ENCODE data around the gene MGMT. TPM values are rescaled to one million over a fixed set of nuclear protein-coding genes. Genes with fewer than 3 reads are reported as not detected.

Gene MGMT
- total RNA-seq, 1 donor from 2014 or later: 29.7 TPM

DNA sequence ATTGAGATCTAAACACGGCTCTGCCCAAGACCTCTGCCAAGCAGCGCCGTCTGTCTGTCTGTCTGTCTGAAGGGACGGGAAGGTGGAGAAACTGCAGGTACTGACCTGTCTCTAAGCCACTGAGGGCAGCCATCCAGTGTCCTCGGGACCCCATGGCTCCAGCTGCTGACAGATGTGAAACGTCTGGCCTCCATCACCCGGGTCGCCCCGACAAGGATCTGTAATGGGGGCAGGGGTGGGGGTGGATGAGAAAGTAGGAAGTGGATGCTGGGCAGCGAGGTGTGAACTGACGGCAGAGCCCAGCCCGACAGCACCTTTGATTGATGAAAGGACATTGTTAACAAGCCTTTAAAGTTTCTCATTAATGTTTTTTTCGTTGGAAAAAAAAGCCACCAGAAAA, 304.0 kb downstream of the MGMT start:
- Histone ChIP-seq H3K9me3 (ENCODE audit: control insufficient read depth in 3 of 3, low read length in 3 of 3) (no peaks in the 10 kb centered on the region), H3K4me3 (ENCODE audit: low read length in 3 of 3) (no peak overlapping the region), H3K36me3 (ENCODE audit: control insufficient read depth in 3 of 3, insufficient read depth in 3 of 3, low read length in 3 of 3) (peaks cover 0 to 11% (median 10%) of the 10 kb centered on the region in 3 donors), H3K9ac (ENCODE audit: low read depth in 1 of 3, low read length in 3 of 3) (no peak overlapping the region), H3K27me3 (ENCODE audit: control insufficient read depth in 3 of 3, insufficient read depth in 3 of 3, low read length in 3 of 3) (no peaks in the 10 kb centered on the region), H3K27ac (ENCODE audit: low read depth, low read length) (no peak overlapping the region), H3K4me1 (ENCODE audit: control insufficient read depth in 3 of 3, insufficient read depth in 3 of 3, low read length in 3 of 3) (no peaks in the 10 kb centered on the region)

DNA sequence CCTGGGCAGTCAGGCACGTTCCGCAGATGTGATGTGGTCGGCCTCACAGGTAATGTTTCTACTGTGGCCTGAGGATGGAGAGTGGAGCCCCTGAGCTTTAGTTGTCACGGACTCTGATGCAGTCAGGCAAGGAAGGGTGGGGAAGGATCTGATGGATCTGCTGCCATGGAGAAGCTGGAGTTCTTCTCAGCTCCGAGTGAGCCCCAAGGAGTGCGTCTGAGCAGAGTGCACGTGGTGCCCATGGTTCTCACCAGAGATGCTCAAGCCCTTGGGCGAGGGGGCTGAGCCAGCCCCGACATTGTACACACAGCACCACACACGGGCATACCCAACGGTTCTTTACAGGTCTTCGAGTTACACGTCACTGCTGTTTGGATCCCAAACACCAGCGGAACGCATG, 304.5 kb downstream of the MGMT start:
- no peaks in the 10 kb centered on the region for H3K27me3 ChIP-seq (ENCODE audit: control insufficient read depth in 3 of 3, insufficient read depth in 3 of 3, low read length in 3 of 3)
- H3K36me3 ChIP-seq (ENCODE audit: control insufficient read depth in 3 of 3, insufficient read depth in 3 of 3, low read length in 3 of 3): peaks cover 0 to 11% (median 10%) of the 10 kb centered on the region in 3 donors
- H3K9ac ChIP-seq (ENCODE audit: low read depth in 1 of 3, low read length in 3 of 3): no peak overlapping the region
- no peak overlapping the region for H3K27ac ChIP-seq (ENCODE audit: low read depth, low read length)
- H3K9me3 ChIP-seq (ENCODE audit: control insufficient read depth in 3 of 3, low read length in 3 of 3): no peaks in the 10 kb centered on the region
- H3K4me1 ChIP-seq (ENCODE audit: control insufficient read depth in 3 of 3, insufficient read depth in 3 of 3, low read length in 3 of 3): no peaks in the 10 kb centered on the region
- no peak overlapping the region for H3K4me3 ChIP-seq (ENCODE audit: low read length in 3 of 3)

DNA sequence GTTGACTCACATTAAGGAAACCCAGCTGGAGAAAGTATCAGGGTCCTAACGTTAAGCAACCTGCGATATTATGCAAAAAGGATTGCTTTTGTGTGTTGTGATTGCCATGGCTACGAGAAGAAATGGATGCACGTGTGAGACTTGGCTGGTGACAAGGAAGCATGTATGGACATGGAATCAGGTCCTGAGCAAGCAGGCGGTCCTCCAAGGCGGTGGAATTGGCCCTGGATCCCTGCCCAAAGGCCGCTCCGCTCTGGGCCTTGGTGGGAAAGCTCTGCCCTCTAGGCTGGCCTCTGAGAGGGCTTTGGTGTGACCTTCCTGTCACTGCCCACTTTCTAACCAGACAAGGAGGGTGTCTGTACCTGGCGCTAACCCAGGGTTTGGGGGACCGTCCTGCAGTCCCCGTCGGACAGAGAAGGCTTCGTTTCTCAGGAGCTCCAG, 305.0 kb downstream of the MGMT start:
- H3K27me3 ChIP-seq (ENCODE audit: control insufficient read depth in 3 of 3, insufficient read depth in 3 of 3, low read length in 3 of 3): no peaks in the 10 kb centered on the region
- H3K36me3 ChIP-seq (ENCODE audit: control insufficient read depth in 3 of 3, insufficient read depth in 3 of 3, low read length in 3 of 3): peaks cover 0 to 10% (median 9%) of the 10 kb centered on the region in 3 donors
- no peak overlapping the region for H3K4me3 ChIP-seq (ENCODE audit: low read length in 3 of 3)
- no peak overlapping the region for H3K9ac ChIP-seq (ENCODE audit: low read depth in 1 of 3, low read length in 3 of 3)
- no peak overlapping the region for H3K27ac ChIP-seq (ENCODE audit: low read depth, low read length)
- no peaks in the 10 kb centered on the region for H3K9me3 ChIP-seq (ENCODE audit: control insufficient read depth in 3 of 3, low read length in 3 of 3)
- no peaks in the 10 kb centered on the region for H3K4me1 ChIP-seq (ENCODE audit: control insufficient read depth in 3 of 3, insufficient read depth in 3 of 3, low read length in 3 of 3)

DNA sequence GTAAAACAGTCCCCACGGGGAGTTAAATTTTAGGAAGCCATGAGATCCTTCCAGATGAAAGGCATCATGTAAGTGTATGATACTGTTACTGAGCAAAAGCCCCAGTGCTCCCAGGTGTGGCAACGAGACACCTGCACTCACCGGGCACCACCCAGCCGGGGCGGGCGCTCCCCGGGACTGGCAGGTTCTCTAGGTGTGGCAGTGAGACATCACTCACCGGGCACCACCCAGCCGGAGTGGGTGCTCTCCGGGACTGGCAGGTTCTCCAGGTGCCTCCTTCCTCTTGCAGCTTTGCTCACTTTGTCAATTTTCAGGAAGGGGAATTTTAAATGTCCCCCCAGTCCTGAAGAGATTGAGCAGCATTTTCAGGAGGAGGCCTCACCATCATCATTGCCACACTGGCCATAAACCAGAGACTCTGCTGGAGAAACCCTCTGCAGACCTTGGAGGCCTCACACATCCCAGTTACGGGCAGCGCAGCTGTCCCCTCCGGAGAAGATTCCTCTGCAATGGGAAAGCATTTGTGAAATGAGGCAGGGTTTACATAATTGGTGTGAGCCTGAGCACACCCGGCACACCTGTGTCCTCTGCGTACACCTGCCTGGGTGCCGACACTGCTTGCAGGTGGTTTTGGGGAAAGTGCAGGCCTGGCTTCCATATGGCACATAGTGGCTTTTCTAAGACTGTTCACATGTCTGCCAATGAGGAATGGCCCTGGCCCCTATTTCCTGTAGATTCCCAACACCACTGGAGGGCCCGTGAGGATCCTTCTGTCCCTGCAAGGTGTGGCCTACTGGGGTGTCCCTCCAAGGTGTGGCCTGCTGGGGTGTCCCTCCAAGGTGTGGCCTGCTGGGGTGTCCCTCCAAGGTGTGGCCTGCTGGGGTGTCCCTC, 305.7 kb downstream of the MGMT start:
- no peak overlapping the region for H3K4me3 ChIP-seq (ENCODE audit: low read length in 3 of 3)
- no peak overlapping the region for H3K9ac ChIP-seq (ENCODE audit: low read depth in 1 of 3, low read length in 3 of 3)
- H3K4me1 ChIP-seq (ENCODE audit: control insufficient read depth in 3 of 3, insufficient read depth in 3 of 3, low read length in 3 of 3): no peaks in the 10 kb centered on the region
- peaks cover 0 to 10% (median 9%) of the 10 kb centered on the region in 3 donors for H3K36me3 ChIP-seq (ENCODE audit: control insufficient read depth in 3 of 3, insufficient read depth in 3 of 3, low read length in 3 of 3)
- no peak overlapping the region for H3K27ac ChIP-seq (ENCODE audit: low read depth, low read length)
- no peaks in the 10 kb centered on the region for H3K27me3 ChIP-seq (ENCODE audit: control insufficient read depth in 3 of 3, insufficient read depth in 3 of 3, low read length in 3 of 3)
- no peaks in the 10 kb centered on the region for H3K9me3 ChIP-seq (ENCODE audit: control insufficient read depth in 3 of 3, low read length in 3 of 3)

DNA sequence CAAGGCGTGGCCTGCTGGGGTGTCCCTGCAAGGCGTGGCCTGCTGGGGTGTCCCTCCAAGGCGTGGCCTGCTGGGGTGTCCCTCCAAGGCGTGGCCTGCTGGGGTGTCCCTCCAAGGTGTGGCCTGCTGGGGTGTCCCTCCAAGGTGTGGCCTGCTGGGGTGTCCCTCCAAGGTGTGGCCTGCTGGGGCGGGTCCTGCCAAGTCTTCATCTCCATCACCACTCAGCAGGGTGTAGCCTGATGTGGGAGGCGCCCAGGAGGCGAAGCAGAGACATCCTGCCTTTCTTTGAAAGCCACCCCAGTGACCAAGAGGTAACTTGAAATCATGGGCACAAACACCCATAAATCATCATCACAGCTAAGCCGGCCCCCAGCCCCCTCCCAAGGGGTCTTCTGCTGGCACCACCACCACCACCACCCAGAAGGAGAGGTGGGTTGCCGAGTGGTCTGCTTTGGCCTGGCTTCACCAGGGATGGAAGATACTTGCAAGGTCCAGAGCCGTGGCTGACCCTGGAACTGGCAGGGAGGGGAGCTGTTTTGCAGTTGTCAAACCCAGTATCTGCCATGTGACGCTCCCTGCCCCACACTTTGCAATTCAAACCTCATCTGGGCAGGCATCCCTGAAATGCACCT, 306.4 kb downstream of the MGMT start:
- no peaks in the 10 kb centered on the region for H3K4me1 ChIP-seq (ENCODE audit: control insufficient read depth in 3 of 3, insufficient read depth in 3 of 3, low read length in 3 of 3)
- no peak overlapping the region for H3K27ac ChIP-seq (ENCODE audit: low read depth, low read length)
- no peaks in the 10 kb centered on the region for H3K27me3 ChIP-seq (ENCODE audit: control insufficient read depth in 3 of 3, insufficient read depth in 3 of 3, low read length in 3 of 3)
- no peaks in the 10 kb centered on the region for H3K9me3 ChIP-seq (ENCODE audit: control insufficient read depth in 3 of 3, low read length in 3 of 3)
- H3K36me3 ChIP-seq (ENCODE audit: control insufficient read depth in 3 of 3, insufficient read depth in 3 of 3, low read length in 3 of 3): peaks cover 0 to 9% (median 7%) of the 10 kb centered on the region in 3 donors
- no peak overlapping the region for H3K4me3 ChIP-seq (ENCODE audit: low read length in 3 of 3)
- H3K9ac ChIP-seq (ENCODE audit: low read depth in 1 of 3, low read length in 3 of 3): no peak overlapping the region

DNA sequence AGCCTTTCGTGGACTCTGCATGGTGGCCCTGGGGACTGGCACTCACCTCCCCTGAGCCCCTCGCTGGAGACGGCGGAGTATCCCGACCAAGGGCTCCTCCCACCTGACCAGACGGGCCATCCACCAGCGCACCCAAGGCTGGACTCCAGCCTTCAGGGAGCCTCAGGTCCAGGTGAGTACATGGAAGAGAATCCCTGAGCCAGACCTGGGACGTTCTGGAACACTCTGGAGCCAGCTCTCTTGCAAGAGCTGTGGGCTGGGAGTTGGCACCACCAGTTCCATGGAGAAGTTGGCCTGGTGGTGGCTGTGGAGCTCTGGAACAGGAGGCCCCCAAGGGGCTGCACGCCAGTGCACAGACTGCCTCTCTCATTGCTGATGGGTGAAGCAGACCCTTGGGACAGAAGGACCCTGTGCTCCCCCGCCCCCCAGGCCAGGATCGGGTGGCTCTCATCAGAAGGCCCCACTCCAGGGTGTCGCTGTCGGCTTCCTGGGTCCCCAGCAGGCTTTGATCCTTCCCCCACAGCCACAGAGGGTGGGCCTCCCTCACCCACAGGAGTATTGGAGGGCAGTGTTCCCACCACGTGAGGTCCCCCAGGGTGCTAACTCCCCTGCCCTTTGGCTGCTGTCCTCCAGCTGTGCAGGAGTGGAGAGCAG, 307.2 kb downstream of the MGMT start:
- Histone ChIP-seq H3K27me3 (ENCODE audit: control insufficient read depth in 3 of 3, insufficient read depth in 3 of 3, low read length in 3 of 3) (no peaks in the 10 kb centered on the region), H3K4me1 (ENCODE audit: control insufficient read depth in 3 of 3, insufficient read depth in 3 of 3, low read length in 3 of 3) (no peaks in the 10 kb centered on the region), H3K36me3 (ENCODE audit: control insufficient read depth in 3 of 3, insufficient read depth in 3 of 3, low read length in 3 of 3) (peaks cover 0 to 7% (median 4%) of the 10 kb centered on the region in 3 donors), H3K27ac (ENCODE audit: low read depth, low read length) (no peak overlapping the region), H3K9ac (ENCODE audit: low read depth in 1 of 3, low read length in 3 of 3) (no peak overlapping the region), H3K9me3 (ENCODE audit: control insufficient read depth in 3 of 3, low read length in 3 of 3) (peaks cover 0 to 1% (median 0%) of the 10 kb centered on the region in 3 donors), H3K4me3 (ENCODE audit: low read length in 3 of 3) (no peak overlapping the region)

DNA sequence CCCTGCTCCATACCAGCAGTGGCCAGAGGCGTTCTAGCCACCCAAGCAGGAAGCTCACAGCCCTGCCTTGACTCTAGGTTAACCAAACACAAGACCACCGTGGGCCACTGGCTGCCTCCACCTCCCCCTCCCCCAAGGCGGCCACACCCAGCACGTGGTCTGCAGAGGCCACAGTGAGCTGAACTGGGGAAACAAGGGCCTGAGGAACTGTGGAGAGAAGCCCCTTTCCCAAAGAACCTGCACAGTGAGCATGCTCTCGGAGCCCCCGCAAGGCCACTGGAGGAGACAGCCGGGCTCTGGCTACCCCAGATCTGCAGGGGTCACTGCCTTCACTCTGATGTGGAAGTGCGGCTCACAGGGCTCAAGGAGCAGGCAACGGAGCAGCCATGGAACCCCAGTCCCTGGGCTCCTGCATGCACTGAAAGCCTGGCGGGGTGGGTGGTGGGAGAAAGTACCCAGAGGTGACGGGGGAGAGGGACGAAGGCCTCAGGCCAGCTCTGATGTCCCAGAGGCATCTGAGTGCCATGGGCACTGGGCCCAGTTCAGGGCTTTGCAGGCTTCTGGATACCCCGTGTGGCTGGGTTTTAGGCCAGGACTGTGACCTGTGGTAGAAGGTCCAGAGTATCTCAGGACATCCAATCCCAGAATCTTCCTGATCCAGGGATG, 307.8 kb downstream of the MGMT start:
- no peak overlapping the region for H3K4me3 ChIP-seq (ENCODE audit: low read length in 3 of 3)
- peaks cover 0 to 2% (median 0%) of the 10 kb centered on the region in 3 donors for H3K9me3 ChIP-seq (ENCODE audit: control insufficient read depth in 3 of 3, low read length in 3 of 3)
- H3K9ac ChIP-seq (ENCODE audit: low read depth in 1 of 3, low read length in 3 of 3): no peak overlapping the region
- H3K36me3 ChIP-seq (ENCODE audit: control insufficient read depth in 3 of 3, insufficient read depth in 3 of 3, low read length in 3 of 3): peaks cover 0 to 3% (median 0%) of the 10 kb centered on the region in 3 donors
- no peaks in the 10 kb centered on the region for H3K27me3 ChIP-seq (ENCODE audit: control insufficient read depth in 3 of 3, insufficient read depth in 3 of 3, low read length in 3 of 3)
- no peaks in the 10 kb centered on the region for H3K4me1 ChIP-seq (ENCODE audit: control insufficient read depth in 3 of 3, insufficient read depth in 3 of 3, low read length in 3 of 3)
- no peak overlapping the region for H3K27ac ChIP-seq (ENCODE audit: low read depth, low read length)

DNA sequence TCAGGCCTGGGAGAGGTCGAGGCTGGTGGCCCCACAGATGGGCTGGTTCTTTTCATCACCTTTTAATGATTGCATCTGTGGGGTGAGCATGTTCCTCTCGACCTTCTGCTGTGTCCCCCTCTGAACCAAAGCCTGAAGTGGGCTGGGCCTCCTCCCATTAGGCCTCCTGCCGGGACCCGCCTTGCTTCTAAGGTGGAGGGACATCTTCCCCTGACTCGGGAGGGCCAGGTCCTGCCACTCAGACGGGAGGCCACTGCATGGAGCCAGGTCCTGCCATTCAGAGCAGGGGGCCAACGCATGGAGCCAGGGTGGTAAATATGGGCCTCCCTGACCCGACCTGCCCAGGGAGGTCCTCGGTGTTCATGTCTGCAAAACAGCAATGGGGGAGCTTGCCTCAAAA, 308.6 kb downstream of the MGMT start:
- no peak overlapping the region for H3K4me3 ChIP-seq (ENCODE audit: low read length in 3 of 3)
- H3K4me1 ChIP-seq (ENCODE audit: control insufficient read depth in 3 of 3, insufficient read depth in 3 of 3, low read length in 3 of 3): no peaks in the 10 kb centered on the region
- H3K27me3 ChIP-seq (ENCODE audit: control insufficient read depth in 3 of 3, insufficient read depth in 3 of 3, low read length in 3 of 3): no peaks in the 10 kb centered on the region
- H3K27ac ChIP-seq (ENCODE audit: low read depth, low read length): no peak overlapping the region
- no peaks in the 10 kb centered on the region for H3K36me3 ChIP-seq (ENCODE audit: control insufficient read depth in 3 of 3, insufficient read depth in 3 of 3, low read length in 3 of 3)
- H3K9me3 ChIP-seq (ENCODE audit: control insufficient read depth in 3 of 3, low read length in 3 of 3): peaks cover 0 to 2% (median 0%) of the 10 kb centered on the region in 3 donors
- H3K9ac ChIP-seq (ENCODE audit: low read depth in 1 of 3, low read length in 3 of 3): no peak overlapping the region

DNA sequence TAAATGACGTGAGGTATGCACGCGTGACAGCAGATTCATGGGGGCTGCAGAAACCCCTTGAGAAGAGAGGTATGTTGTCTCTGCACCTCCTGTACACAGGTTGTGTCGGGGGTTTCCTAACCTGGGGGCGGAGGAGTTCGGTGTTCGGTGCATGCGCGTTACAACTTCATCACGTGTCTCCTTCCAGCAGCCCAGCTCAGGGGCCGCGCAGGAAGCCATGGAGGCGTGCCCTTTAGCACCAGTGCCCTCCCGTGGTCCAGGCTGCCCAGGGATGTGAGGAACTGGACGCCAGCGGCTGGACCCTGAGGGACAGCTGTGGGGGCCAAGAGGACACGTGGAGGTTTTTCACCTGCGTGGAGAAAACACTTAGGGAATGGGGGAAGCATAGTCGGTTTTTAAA, 310.6 kb downstream of the MGMT start:
- H3K9me3 ChIP-seq (ENCODE audit: control insufficient read depth in 3 of 3, low read length in 3 of 3): peaks cover 0 to 2% (median 0%) of the 10 kb centered on the region in 3 donors
- no peaks in the 10 kb centered on the region for H3K36me3 ChIP-seq (ENCODE audit: control insufficient read depth in 3 of 3, insufficient read depth in 3 of 3, low read length in 3 of 3)
- H3K27me3 ChIP-seq (ENCODE audit: control insufficient read depth in 3 of 3, insufficient read depth in 3 of 3, low read length in 3 of 3): no peaks in the 10 kb centered on the region
- H3K9ac ChIP-seq (ENCODE audit: low read depth in 1 of 3, low read length in 3 of 3): no peak overlapping the region
- no peak overlapping the region for H3K27ac ChIP-seq (ENCODE audit: low read depth, low read length)
- no peaks in the 10 kb centered on the region for H3K4me1 ChIP-seq (ENCODE audit: control insufficient read depth in 3 of 3, insufficient read depth in 3 of 3, low read length in 3 of 3)
- H3K4me3 ChIP-seq (ENCODE audit: low read length in 3 of 3): no peak overlapping the region

All from skeletal muscle tissue (tissue), 4 donors.